ENCODE data around the gene HMGCS1.

DNA sequence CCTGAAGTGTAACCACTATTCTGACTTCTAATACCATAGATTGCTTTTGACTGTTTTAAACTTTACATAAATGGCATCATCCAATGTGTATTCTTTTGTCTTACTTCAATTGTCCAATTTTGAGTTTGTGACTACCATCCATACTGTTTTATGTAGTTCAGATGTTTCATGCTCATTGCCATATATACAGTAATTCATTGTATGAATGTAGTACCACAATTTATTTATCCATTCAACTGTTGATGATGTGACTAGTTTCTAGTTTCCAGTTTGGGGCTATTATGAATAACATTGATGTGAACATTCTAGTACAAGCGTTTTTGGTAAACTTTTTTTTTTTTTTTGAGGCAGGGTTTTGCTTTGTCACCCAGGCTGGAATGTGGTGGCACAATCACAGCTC lies 55.1 kb downstream of the HMGCS1 start:
- TF ChIP-seq POLR2A (IDR thresholded peaks at IDR 0.05) = no peak
- TF ChIP-seq, protein P1, sequence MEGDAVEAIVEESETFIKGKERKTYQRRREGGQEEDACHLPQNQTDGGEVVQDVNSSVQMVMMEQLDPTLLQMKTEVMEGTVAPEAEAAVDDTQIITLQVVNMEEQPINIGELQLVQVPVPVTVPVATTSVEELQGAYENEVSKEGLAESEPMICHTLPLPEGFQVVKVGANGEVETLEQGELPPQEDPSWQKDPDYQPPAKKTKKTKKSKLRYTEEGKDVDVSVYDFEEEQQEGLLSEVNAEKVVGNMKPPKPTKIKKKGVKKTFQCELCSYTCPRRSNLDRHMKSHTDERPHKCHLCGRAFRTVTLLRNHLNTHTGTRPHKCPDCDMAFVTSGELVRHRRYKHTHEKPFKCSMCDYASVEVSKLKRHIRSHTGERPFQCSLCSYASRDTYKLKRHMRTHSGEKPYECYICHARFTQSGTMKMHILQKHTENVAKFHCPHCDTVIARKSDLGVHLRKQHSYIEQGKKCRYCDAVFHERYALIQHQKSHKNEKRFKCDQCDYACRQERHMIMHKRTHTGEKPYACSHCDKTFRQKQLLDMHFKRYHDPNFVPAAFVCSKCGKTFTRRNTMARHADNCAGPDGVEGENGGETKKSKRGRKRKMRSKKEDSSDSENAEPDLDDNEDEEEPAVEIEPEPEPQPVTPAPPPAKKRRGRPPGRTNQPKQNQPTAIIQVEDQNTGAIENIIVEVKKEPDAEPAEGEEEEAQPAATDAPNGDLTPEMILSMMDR (IDR thresholded peaks at IDR 0.05) = no peak
